ENCODE measurements around the gene POLR1E. TPM values are rescaled to one million over a fixed set of nuclear protein-coding genes. Genes with fewer than 3 reads are reported as not detected.

Gene POLR1E
- total RNA-seq, 1 experiment from 2014 or later, result 60.9 TPM

- Histone ChIP-seq H3K79me2 (ENCODE audit: insufficient read depth, low read length) (no peaks in the 10 kb centered on the region), H3K4me2 (ENCODE audit: low read length) (no peak overlapping the region), H2AFZ (ENCODE audit: low read depth, low read length, poor library complexity, severe bottlenecking) (no peak overlapping the region), H3K27me3 (ENCODE audit: insufficient read depth, low read length) (no peaks in the 10 kb centered on the region), H3K4me1 (ENCODE audit: control insufficient read depth in 1 of 2, insufficient read depth in 2 of 2, low read length in 2 of 2) (0 out of 4 replicates have a peak, but pooled peaks cover 0 to 5% of the 10 kb centered on the region in 2 experiments), H4K20me1 (ENCODE audit: insufficient read depth) (no peaks in the 10 kb centered on the region), H3K4me3 (replicated peaks in 1 of 2; ENCODE audit: low read depth in 1 of 2, low read length in 2 of 2) (no peak overlapping the region), H3K36me3 (ENCODE audit: control insufficient read depth in 1 of 2, insufficient read depth in 2 of 2, low read length in 2 of 2) (no peaks in the 10 kb centered on the region), H3K9me3 (ENCODE audit: control insufficient read depth in 1 of 2, insufficient read depth in 1 of 2, low read depth in 1 of 2, low read length in 2 of 2) (no peaks in the 10 kb centered on the region), H3K27ac (ENCODE audit: low read depth, low read length) (no peak overlapping the region), H3K9ac (ENCODE audit: low read length) (no peak overlapping the region), H3K9me2 (ENCODE audit: insufficient read depth) (no peaks in the 10 kb centered on the region)
- no peak for DNase-seq (ENCODE audit: low read depth, low spot score)
- no TSS peak for BruUV-seq (replicated peaks)
- TF ChIP-seq EZH2phosphoT487 (IDR thresholded peaks at IDR 0.05; ENCODE audit: borderline replicate concordance), result no peak
- no peak for TF ChIP-seq JUND (IDR thresholded peaks at IDR 0.05)
- no peak for TF ChIP-seq TCF7L2 (IDR thresholded peaks at IDR 0.05; ENCODE audit: borderline replicate concordance, extremely low read depth, insufficient read depth, insufficient read length)
- TF ChIP-seq POLR2A (IDR thresholded peaks at IDR 0.05; ENCODE audit: borderline replicate concordance, extremely low read depth, insufficient read depth, insufficient read length), result no peak
- no peak for TF ChIP-seq POLR2AphosphoS5 (IDR thresholded peaks at IDR 0.05; ENCODE audit: low read depth, low read length)
- TF ChIP-seq EZH2 (IDR thresholded peaks at IDR 0.05), result no peak
- TF ChIP-seq EGR1 (IDR thresholded peaks at IDR 0.05; ENCODE audit: low read depth), result no peak
- no peak for TF ChIP-seq SIN3A (IDR thresholded peaks at IDR 0.05; ENCODE audit: low read depth)
- TF ChIP-seq CBX3 (IDR thresholded peaks at IDR 0.05; ENCODE audit: low read depth), result no peak
- no peak for TF ChIP-seq ZNF274 (IDR thresholded peaks at IDR 0.05; ENCODE audit: low read depth, low read length)
- TF ChIP-seq ELF1 (IDR thresholded peaks at IDR 0.05; ENCODE audit: borderline replicate concordance, low read depth), result no peak
- TF ChIP-seq SRF (IDR thresholded peaks at IDR 0.05; ENCODE audit: low read depth), result no peak
- no peak for TF ChIP-seq ZBTB33 (IDR thresholded peaks at IDR 0.05; ENCODE audit: extremely low read depth, insufficient replicate concordance, low read length)
- no peak for TF ChIP-seq MAX (IDR thresholded peaks at IDR 0.05)
- POLR2A ChIA-PET, result no interaction called here
- CTCF ChIA-PET, result no interaction called here
- RAD21 ChIA-PET (ENCODE audit: low non-redundant PET in 1 of 2, low total read pairs in 2 of 2, uncharacterized antibody in 2 of 2, unreplicated experiment in 2 of 2), result no interaction called here
- intact Hi-C loops (cut with micrococcal nuclease), result no loop called here
- no peak for ATAC-seq
Observed at GRCh38 chr9:37547328-37547878, 61.7 kb downstream of the POLR1E start.
